ENCODE measurements around the gene RIOK2.

Gene RIOK2

GRCh38 chr5:97125125-97125683 lies 57.8 kb downstream of the RIOK2 start:
- no peak for DNase-seq (ENCODE audit: low read depth in 2 of 2)

- DNase-seq (ENCODE audit: low read depth in 2 of 2), result no peak
Measured at GRCh38 chr5:97124335-97124734, 58.7 kb downstream of the RIOK2 start.

GRCh38 chr5:97121848-97122247 lies 61.2 kb downstream of the RIOK2 start:
- no peak for DNase-seq (ENCODE audit: low read depth in 2 of 2)

- no peak for DNase-seq (ENCODE audit: low read depth in 2 of 2)
Measured at GRCh38 chr5:97120195-97120594, 62.9 kb downstream of the RIOK2 start.

GRCh38 chr5:97119007-97119390 lies 64.0 kb downstream of the RIOK2 start:
- no peak for DNase-seq (ENCODE audit: low read depth in 2 of 2)

GRCh38 chr5:97118261-97119006 lies 64.6 kb downstream of the RIOK2 start:
- no peak for DNase-seq (ENCODE audit: low read depth in 2 of 2)

GRCh38 chr5:97115932-97116331 lies 67.1 kb downstream of the RIOK2 start:
- DNase-seq (ENCODE audit: low read depth in 2 of 2), result no peak

- no peak for DNase-seq (ENCODE audit: low read depth in 2 of 2)
Measured at GRCh38 chr5:97112230-97112629, 70.8 kb downstream of the RIOK2 start.

GRCh38 chr5:97111616-97112015 lies 71.4 kb downstream of the RIOK2 start:
- no peak for DNase-seq (ENCODE audit: low read depth in 2 of 2)

GRCh38 chr5:97111004-97111403 lies 72.0 kb downstream of the RIOK2 start:
- DNase-seq (ENCODE audit: low read depth in 2 of 2), result no peak
